Erythroblast (primary cell): ENCODE results near the gene SRRD.

Experiments
- DNase-seq, 2 experiments: peaks; one replicate each; lab custom pipeline; 2025; lab: John Stamatoyannopoulos, UW
- GATA1 ChIP-seq: IDR thresholded peaks from 2 replicates; pipeline ENCODE4 v1.6.1; 2011; ENCODE audit warnings: low read depth, mild to moderate bottlenecking, control low read depth, low read length, moderate library complexity
- POLR2A ChIP-seq: IDR thresholded peaks from 2 replicates; pipeline ENCODE4 v1.6.1; 2011; ENCODE audit warnings: mild to moderate bottlenecking, low read length

The SRRD gene

DNA sequence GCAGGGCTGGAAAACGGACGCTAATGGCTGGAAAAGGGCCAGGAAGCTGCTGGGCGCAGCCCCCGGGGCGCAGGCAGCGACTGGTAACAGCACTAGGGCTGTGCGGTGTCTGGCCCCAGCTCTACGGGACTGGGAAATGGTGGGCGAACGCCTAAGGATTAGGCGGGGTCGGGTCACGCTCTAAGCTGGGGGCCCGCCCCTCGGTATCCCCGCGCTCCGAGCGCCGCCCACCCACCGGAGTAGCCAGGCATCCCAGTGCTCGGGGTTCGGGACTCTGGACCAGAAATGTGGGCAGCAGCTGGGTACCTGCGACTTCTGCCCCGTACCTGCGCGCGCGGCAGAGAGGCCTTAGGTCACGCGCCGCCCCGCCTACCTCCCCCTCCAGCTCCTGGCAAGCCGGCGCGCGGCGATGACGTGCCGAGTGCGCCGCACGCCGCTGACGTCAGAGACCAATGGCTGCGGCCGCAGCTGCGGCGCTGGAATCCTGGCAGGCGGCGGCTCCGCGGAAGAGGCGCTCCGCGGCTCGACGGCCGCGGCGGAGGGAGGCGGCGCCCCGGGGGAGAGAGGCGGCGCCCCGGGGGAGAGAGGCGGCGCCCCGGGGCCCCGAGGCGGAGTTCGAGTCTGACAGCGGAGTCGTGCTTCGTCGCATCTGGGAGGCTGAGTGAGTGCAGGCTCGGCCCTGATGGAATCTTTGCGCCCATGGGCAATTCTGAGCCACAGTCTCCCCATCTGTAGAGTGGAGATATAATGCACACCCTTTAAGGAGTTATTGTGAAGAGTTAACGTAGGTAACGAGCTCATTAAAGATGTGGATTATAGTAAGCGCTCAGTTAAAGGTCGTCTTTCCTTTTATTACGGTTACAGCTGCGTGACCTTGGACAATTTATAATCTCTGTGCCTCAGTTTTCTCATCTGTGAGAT is at the start of gene SRRD, which contains the start of gene HPS4:
Gene SRRD, plus strand, starts transcription at position 439 of the 921 bp plus-strand sequence. Its CDS starts 14 bp downstream, at position 453.
Gene HPS4, minus strand, starts transcription at position 345 of the 921 bp plus-strand sequence. CDS start 2,021 bp downstream, outside the sequence.
- TF ChIP-seq POLR2A (peak; percentile 85), GATA1 (no peak)
- DNase-seq = peak; percentile 96 to 98

- DNase-seq = no peak
- TF ChIP-seq POLR2A = no peak
- no peak for TF ChIP-seq GATA1
These were observed 48.2 kb upstream of the SRRD start for GRCh38 chr22:26435327-26436093.

DNA sequence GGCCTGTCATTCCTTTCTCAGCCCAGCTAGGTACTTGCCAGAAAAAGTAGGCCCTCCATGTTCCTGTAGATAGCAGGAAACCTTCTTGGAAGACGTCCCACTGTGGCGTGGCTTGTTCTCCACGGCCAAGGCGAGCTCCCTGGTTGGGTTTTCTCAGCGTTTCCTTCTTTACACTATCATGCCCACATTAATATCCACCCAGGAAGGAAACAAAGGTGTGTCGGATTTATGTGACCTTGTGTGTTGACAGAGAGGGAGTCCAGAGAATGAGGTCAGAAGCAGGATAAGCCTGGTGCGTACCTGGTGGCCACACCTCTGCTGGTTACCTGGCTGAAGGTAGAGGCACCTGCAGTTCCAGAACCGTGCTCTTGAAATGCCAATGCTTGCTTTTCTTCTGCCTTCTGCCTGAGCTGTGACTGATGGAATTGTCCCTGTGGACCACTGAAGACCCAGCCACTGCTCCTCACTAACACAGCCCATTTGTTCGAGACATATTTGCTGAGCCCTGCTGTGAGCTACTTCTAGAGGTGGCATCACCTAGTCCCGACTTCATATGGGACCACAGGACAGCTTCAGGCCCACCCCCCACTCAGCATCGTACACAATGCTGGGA is 46.7 kb upstream of the SRRD start:
- TF ChIP-seq GATA1 (no peak), POLR2A (no peak)
- DNase-seq = no peak

GRCh38 chr22:26437694-26438392 is 45.8 kb upstream of the SRRD start:
- DNase-seq = no peak
- no peak for TF ChIP-seq GATA1
- no peak for TF ChIP-seq POLR2A

- DNase-seq = peak in 1 of 2 experiments; percentile 22
These were observed 44.9 kb upstream of the SRRD start for GRCh38 chr22:26438776-26439175.

- TF ChIP-seq GATA1 = no peak
- TF ChIP-seq POLR2A = no peak
- no peak for DNase-seq
These were observed 44.1 kb upstream of the SRRD start for GRCh38 chr22:26439559-26439958.

- DNase-seq = no peak
- TF ChIP-seq GATA1 = no peak
- TF ChIP-seq POLR2A = no peak
These were observed 41.5 kb upstream of the SRRD start for GRCh38 chr22:26442086-26442756.

DNA sequence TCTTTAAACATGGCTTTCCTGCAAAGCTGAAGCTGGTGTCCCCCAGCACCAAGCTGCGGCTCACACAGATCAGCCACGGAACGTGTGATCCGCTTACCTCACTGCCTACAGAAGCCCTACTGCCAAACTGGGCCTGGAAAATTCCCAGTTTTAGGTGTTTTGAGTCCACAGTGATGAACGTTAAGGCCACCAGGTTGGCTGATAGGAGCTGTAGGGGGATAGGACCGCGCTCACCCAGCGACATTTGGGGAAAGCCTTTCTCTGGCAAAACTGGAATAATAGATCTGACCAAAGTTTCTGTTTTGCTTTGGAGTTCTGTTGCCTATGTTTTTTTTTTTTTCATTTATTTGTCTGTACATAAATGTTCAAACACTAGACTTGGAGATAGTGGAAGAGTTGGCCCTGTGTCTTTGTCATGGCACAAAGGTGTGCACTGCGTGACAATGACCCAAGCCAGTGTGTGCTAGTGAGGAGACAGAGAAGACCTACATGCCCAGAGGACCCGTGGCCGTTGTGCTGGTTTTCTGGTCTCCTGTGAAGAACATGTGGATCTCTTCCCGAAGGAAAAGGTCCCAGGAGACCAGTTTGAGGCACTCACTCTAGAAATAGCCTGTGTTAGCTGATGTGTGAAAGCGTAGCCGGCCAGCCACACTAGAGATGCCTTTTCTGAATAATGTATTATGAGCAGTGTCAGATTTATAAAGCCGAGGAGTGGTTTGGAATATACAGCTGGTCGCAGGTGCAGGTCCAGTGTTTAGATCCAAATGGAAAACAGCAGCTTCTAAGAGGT is 39.6 kb upstream of the SRRD start:
- no peak for DNase-seq

GRCh38 chr22:26444777-26445176 is 38.9 kb upstream of the SRRD start:
- no peak for DNase-seq
- TF ChIP-seq POLR2A (no peak), GATA1 (no peak)

More for the DNA sequence above, 39.6 kb upstream of the SRRD start:
- TF ChIP-seq POLR2A (no peak), GATA1 (no peak)

DNA sequence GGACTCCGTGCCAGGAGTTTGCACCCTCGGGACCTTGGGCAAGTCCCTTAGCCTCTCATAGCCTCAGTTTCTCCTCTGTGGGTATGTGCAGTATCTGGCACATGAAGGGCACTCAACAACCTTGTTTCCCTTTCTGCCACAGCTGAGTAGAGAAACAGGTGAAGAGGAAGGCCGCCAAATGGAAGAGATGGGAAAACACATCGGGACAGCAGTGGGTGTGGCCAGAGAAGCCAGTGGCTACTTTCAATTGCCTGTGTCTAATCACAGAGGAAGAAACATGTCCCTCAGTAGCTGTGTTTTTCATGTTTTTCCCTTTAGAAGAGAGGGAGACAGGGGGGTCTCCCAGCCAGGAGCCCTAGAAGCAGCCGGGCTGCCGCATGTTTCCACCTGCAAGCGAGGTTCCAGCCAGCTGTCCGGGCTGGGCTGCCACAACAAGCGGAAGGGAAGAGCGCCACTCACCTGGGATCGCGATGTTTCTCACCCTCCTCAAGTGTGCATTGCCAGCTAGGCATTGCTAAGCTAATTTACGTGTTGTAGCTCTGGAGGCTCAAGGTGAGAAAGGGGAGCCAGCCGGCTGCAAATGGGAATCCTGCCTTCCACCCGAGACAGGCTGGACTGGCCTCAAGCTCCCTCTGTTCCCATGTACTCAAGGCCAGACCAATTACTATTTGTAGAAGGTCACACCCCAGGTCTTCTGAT is 38.0 kb upstream of the SRRD start:
- TF ChIP-seq GATA1 (no peak), POLR2A (no peak)
- DNase-seq = no peak

DNA sequence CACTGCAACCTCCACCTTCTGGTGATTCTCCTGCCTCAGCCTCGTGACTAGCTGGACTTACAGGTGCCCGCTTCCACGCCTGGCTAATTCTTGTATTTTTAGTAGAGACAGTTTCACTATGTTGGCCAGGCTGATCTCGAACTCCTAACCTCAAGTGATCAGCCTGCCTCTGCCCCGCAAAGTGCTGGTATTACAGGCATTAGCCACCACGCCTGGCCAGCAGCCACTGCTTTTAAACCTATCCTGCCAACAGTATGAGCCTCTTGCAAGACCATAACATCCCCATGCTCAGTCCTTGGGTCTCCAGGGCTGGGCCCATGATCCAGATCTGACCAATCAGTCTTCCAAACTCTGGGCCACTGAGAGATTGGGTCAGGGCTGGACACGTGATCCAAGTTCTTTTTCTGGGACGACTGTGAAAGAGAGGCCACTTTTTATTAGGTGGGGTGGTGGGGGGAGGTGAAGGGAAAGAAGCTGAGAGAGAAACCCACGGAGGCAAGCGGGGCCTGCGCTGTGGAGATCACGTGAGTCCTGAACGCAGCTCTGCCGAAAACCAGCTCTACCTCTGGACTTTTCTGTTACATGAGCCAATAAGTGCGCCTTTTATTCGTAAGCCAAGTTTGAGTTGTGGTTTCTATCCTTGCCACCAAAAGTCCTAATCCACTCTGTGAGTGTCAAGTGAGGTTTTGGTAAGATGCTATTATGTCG is 36.7 kb upstream of the SRRD start:
- DNase-seq = no peak
- TF ChIP-seq POLR2A (no peak), GATA1 (no peak)
